Measurements from ENCODE around the gene ANO9.
"Not testable (repeated sequence)": the region's sequence is repeated elsewhere in the genome, so short reads cannot be mapped to it uniquely, and the experiment has no call there.

Gene ANO9

GRCh38 chr11:471468-472145 is 29.8 kb upstream of the ANO9 start:
- no peak for DNase-seq (ENCODE audit: low read depth)

- DNase-seq (ENCODE audit: low read depth), result peak; percentile 26
These were observed 28.1 kb upstream of the ANO9 start for GRCh38 chr11:469684-470560.

- not testable (repeated sequence) for DNase-seq (ENCODE audit: low read depth)
These were observed 27.3 kb upstream of the ANO9 start for GRCh38 chr11:469026-469683.

- no peak for DNase-seq (ENCODE audit: low read depth)
These were observed 26.7 kb upstream of the ANO9 start for GRCh38 chr11:468493-468892.

- DNase-seq (ENCODE audit: low read depth), result no peak
These were observed 26.2 kb upstream of the ANO9 start for GRCh38 chr11:468036-468435.

- no peak for DNase-seq (ENCODE audit: low read depth)
These were observed 24.2 kb upstream of the ANO9 start for GRCh38 chr11:465896-466530.

- no peak for DNase-seq (ENCODE audit: low read depth)
These were observed 22.5 kb upstream of the ANO9 start for GRCh38 chr11:464316-464715.

- no peak for DNase-seq (ENCODE audit: low read depth)
These were observed 20.5 kb upstream of the ANO9 start for GRCh38 chr11:462107-462890.

GRCh38 chr11:461626-462025 is 19.8 kb upstream of the ANO9 start:
- DNase-seq (ENCODE audit: low read depth), result no peak

- no peak for DNase-seq (ENCODE audit: low read depth)
These were observed 18.8 kb upstream of the ANO9 start for GRCh38 chr11:460331-461199.

GRCh38 chr11:459511-460220 is 17.9 kb upstream of the ANO9 start:
- no peak for DNase-seq (ENCODE audit: low read depth)

- DNase-seq (ENCODE audit: low read depth), result no peak
These were observed 15.4 kb upstream of the ANO9 start for GRCh38 chr11:457111-457760.

GRCh38 chr11:456533-456932 is 14.7 kb upstream of the ANO9 start:
- no peak for DNase-seq (ENCODE audit: low read depth)

- DNase-seq (ENCODE audit: low read depth), result no peak
These were observed 13.8 kb upstream of the ANO9 start for GRCh38 chr11:455566-456147.

GRCh38 chr11:454801-455565 is 13.2 kb upstream of the ANO9 start:
- no peak for DNase-seq (ENCODE audit: low read depth)

- no peak for DNase-seq (ENCODE audit: low read depth)
These were observed 12.2 kb upstream of the ANO9 start for GRCh38 chr11:454043-454442.

- DNase-seq (ENCODE audit: low read depth), result no peak
These were observed 11.8 kb upstream of the ANO9 start for GRCh38 chr11:453564-453963.

- DNase-seq (ENCODE audit: low read depth), result no peak
These were observed 11.2 kb upstream of the ANO9 start for GRCh38 chr11:452916-453527.
